K562 (cell line): Measurements from ENCODE around the gene NEU3. TPM values are rescaled to one million over a fixed set of nuclear protein-coding genes. Genes with fewer than 3 reads are reported as not detected.
A peak's percentile ranks its signal among the peaks of the same experiment; 100 is the strongest.

Source experiments
- ARID3B ChIP-seq: fragments of 250-450 bp; sonication (Bioruptor Pico); IDR thresholded peaks from 2 replicates; pipeline ENCODE4 v1.4.0; 2020; ENCODE audit warnings: borderline replicate concordance
- CC2D1A ChIP-seq: fragments of 450-650 bp; IDR thresholded peaks from 2 replicates; pipeline ENCODE4 v1.6.1; 2017; ENCODE audit warnings: mild to moderate bottlenecking
- EWSR1 ChIP-seq: fragments of 450-650 bp; IDR thresholded peaks from 2 replicates; pipeline ENCODE4 v1.6.1; 2018; ENCODE audit warnings: borderline replicate concordance, mild to moderate bottlenecking, low read depth, moderate library complexity; ENCODE audit not compliant: partially characterized antibody
- FIP1L1 ChIP-seq: fragments of 200-400 bp; formaldehyde crosslinking; IDR thresholded peaks from 2 replicates; pipeline ENCODE4 v1.6.1; 2018; ENCODE audit warnings: mild to moderate bottlenecking, low read depth, low read length; ENCODE audit not compliant: poor library complexity, severe bottlenecking
- HDAC2 ChIP-seq: fragments of 450-650 bp; IDR thresholded peaks from 2 replicates; pipeline ENCODE4 v1.6.1; 2016; ENCODE audit warnings: mild to moderate bottlenecking
- HDAC8 ChIP-seq: fragments of 450-650 bp; IDR thresholded peaks from 2 replicates; pipeline ENCODE4 v1.6.1; 2016; ENCODE audit warnings: mild to moderate bottlenecking, missing genetic modification characterization, moderate library complexity, missing compliant biosample characterization
- HSF4 ChIP-seq: fragments of 250-450 bp; sonication (Bioruptor Pico); IDR thresholded peaks from 2 replicates; pipeline ENCODE4 v2.1.2; 2022; ENCODE audit warnings: mild to moderate bottlenecking, moderate library complexity, borderline replicate concordance
- KHSRP ChIP-seq: fragments of 450-650 bp; IDR thresholded peaks from 2 replicates; pipeline ENCODE4 v1.6.1; 2017
- L3MBTL2 ChIP-seq: fragments of 450-650 bp; IDR thresholded peaks from 2 replicates; pipeline ENCODE4 v1.6.1; 2016; ENCODE audit warnings: mild to moderate bottlenecking, moderate library complexity
- MEF2A ChIP-seq: IDR thresholded peaks from 2 replicates; pipeline ENCODE4 v1.6.1; 2011; ENCODE audit warnings: low read depth, mild to moderate bottlenecking, low read length, moderate library complexity; ENCODE audit not compliant: control insufficient read depth
- NONO ChIP-seq, 2 experiments: fragments of 200-400 bp in 1 of 2; fragments of 450-650 bp in 1 of 2; formaldehyde crosslinking in 1 of 2; IDR thresholded peaks; 2 replicates each; pipeline ENCODE4 v1.6.1; 2017; ENCODE audit warnings: low read depth in 2 of 2, mild to moderate bottlenecking in 2 of 2, moderate library complexity in 2 of 2, low read length in 1 of 2
- NRF1 ChIP-seq, 2 experiments: fragments of 450-650 bp; IDR thresholded peaks in 1 of 2; conservative IDR thresholded peaks in 1 of 2; 2 replicates each; pipeline ENCODE4 v1.6.1; 2014; ENCODE audit warnings: mild to moderate bottlenecking in 2 of 2
- OTX1 ChIP-seq: fragments of 450-650 bp; formaldehyde crosslinking; IDR thresholded peaks from 2 replicates; pipeline ENCODE4 v1.4.0; 2022; ENCODE audit warnings: mild to moderate bottlenecking
- SRSF3 ChIP-seq: fragments of 200-400 bp; formaldehyde crosslinking; IDR thresholded peaks from 2 replicates; pipeline ENCODE4 v1.6.1; 2016; ENCODE audit warnings: mild to moderate bottlenecking, low read length, moderate library complexity; ENCODE audit not compliant: insufficient read depth
- STAT5A ChIP-seq: IDR thresholded peaks from 2 replicates; pipeline ENCODE4 v1.6.1; 2012; ENCODE audit warnings: low read length, inconsistent platforms, borderline replicate concordance
- TRIM24 ChIP-seq, 2 experiments: fragments of 450-650 bp; IDR thresholded peaks; 2 replicates each; pipeline ENCODE4 v1.6.1; 2016
- USF1 ChIP-seq: sonication (generic); formaldehyde crosslinking; IDR thresholded peaks from 2 replicates; pipeline ENCODE4 v1.9.0; 2022; ENCODE audit warnings: mild to moderate bottlenecking, missing genetic modification reagents
- ZBTB8A ChIP-seq: fragments of 450-650 bp; IDR thresholded peaks from 2 replicates; pipeline ENCODE4 v1.6.1; 2018; ENCODE audit warnings: mild to moderate bottlenecking, moderate library complexity; ENCODE audit not compliant: partially characterized antibody
- ZNF239 ChIP-seq: fragments of 250-450 bp; sonication (Bioruptor Pico); IDR thresholded peaks from 2 replicates; pipeline ENCODE4 v1.4.0; 2020; ENCODE audit warnings: mild to moderate bottlenecking
- ZNF583 ChIP-seq: fragments of 250-450 bp; sonication (Bioruptor Pico); IDR thresholded peaks from 2 replicates; pipeline ENCODE4 v1.4.0; 2020
- ZNF668 ChIP-seq: fragments of 250-450 bp; sonication (Bioruptor Pico); IDR thresholded peaks from 2 replicates; pipeline ENCODE4 v1.8.0; 2022; ENCODE audit warnings: mild to moderate bottlenecking, inconsistent platforms
- ZNF696 ChIP-seq: fragments of 250-450 bp; sonication (Bioruptor Pico); conservative IDR thresholded peaks from 2 replicates; pipeline ENCODE4 v1.4.0; 2020; ENCODE audit warnings: mild to moderate bottlenecking, moderate library complexity
- ZNF785 ChIP-seq: fragments of 250-450 bp; sonication (Bioruptor Pico); IDR thresholded peaks from 2 replicates; pipeline ENCODE4 v1.4.0; 2020; ENCODE audit warnings: mild to moderate bottlenecking
- polyA plus RNA-seq, 8 experiments: library from polyadenylated mRNA; depleted of rRNA in 4 of 8; stranded (reverse) in 5 of 8; unstranded in 3 of 8; fragments of >200 nt; fragmentation: Nextera tagmentation in 2 of 8; fragmentation: Illumina TruSeq in 1 of 8; extraction: Ambion mirVana in 2 of 8; extraction: Trizol in 1 of 8; gene quantifications; 2 replicates each; pipeline versions ENCODE4 v1.2.1 to v1.2.3, GENCODE V29; 2011 to 2014; ENCODE audit warnings: inconsistent platforms in 1 of 8, missing spikeins in 1 of 8
- total RNA-seq, 7 experiments: library from RNA; depleted of rRNA in 6 of 7; stranded (reverse); fragments of >200 nt in 6 of 7; fragmentation: Illumina TruSeq in 2 of 7; extraction: Trizol in 2 of 7; gene quantifications; 2 replicates each; pipeline versions ENCODE4 v1.2.1 to v1.2.3, GENCODE V29; 2011 to 2021; ENCODE audit warnings: low replicate concordance in 1 of 7
- TF ChIP-seq, protein P1 (sequence below): fragments of 450-650 bp; IDR thresholded peaks from 2 replicates; pipeline ENCODE4 v1.6.1; 2016; ENCODE audit warnings: antibody characterized with exemption
- TF ChIP-seq, protein P2 (sequence below): fragments of 450-650 bp; formaldehyde crosslinking; IDR thresholded peaks from 2 replicates; pipeline ENCODE4 v1.4.0; 2022; ENCODE audit warnings: mild to moderate bottlenecking, moderate library complexity

The NEU3 gene
- total and polyA plus RNA-seq, 9 of the 15 experiments (the other 6 are each of a cell fraction or from before 2014, with no cell fraction given), result 6.2 to 41.3 (median 31.1) TPM

GRCh38 chr11:75031224-75031753 is 42.6 kb downstream of the NEU3 start (continued):
- peak; percentile 86 for TF ChIP-seq ZNF583 (CRISPR knock-in tag)
- TF ChIP-seq, protein P1, sequence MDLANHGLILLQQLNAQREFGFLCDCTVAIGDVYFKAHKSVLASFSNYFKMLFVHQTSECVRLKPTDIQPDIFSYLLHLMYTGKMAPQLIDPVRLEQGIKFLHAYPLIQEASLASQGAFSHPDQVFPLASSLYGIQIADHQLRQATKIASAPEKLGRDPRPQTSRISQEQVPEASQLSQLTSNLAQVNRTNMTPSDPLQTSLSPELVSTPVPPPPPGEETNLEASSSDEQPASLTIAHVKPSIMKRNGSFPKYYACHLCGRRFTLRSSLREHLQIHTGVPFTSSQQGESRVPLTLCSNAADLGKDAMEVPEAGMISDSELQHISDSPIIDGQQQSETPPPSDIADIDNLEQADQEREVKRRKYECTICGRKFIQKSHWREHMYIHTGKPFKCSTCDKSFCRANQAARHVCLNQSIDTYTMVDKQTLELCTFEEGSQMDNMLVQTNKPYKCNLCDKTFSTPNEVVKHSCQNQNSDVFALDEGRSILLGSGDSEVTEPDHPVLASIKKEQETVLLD, result peak; percentile 58; the same call in 1 of the 2 replicates
- no peak for TF ChIP-seq KHSRP
- TF ChIP-seq EWSR1, result no peak
- TF ChIP-seq TRIM24 (IDR thresholded peaks at IDR 0.05), result peak; percentile 94 to 95
- TF ChIP-seq L3MBTL2, result peak; percentile 98
- TF ChIP-seq ZNF239 (CRISPR knock-in tag), result peak; percentile 77
- no peak for TF ChIP-seq SRSF3
- TF ChIP-seq FIP1L1, result no peak
- peak; percentile 87 for TF ChIP-seq HDAC2
- no peak for TF ChIP-seq OTX1 (CRISPR knock-in tag)
- no peak for TF ChIP-seq ZNF785 (CRISPR knock-in tag)
- TF ChIP-seq ZNF696 (CRISPR knock-in tag), result no peak
- peak; percentile 59 to 67; a peak in 3 of 4 replicates for TF ChIP-seq NRF1 (conservative IDR thresholded peaks at IDR 0.05 in 1 of 2, IDR thresholded peaks at IDR 0.05 in 1 of 2)
- peak in 1 of 2 experiments; percentile 84; a peak in 1 of 4 replicates for TF ChIP-seq NONO (IDR thresholded peaks at IDR 0.05; ENCODE audit: low read depth in 2 of 2, low read length in 1 of 2)
- TF ChIP-seq MEF2A, result no peak
- TF ChIP-seq ARID3B (CRISPR knock-in tag), result no peak
- TF ChIP-seq STAT5A, result peak; percentile 85
- no peak for TF ChIP-seq ZNF668 (CRISPR knock-in tag)
- TF ChIP-seq CC2D1A, result peak; percentile 93
- no peak; the same call in 1 of the 2 replicates for TF ChIP-seq HSF4 (CRISPR knock-in tag)
- TF ChIP-seq, protein P2, sequence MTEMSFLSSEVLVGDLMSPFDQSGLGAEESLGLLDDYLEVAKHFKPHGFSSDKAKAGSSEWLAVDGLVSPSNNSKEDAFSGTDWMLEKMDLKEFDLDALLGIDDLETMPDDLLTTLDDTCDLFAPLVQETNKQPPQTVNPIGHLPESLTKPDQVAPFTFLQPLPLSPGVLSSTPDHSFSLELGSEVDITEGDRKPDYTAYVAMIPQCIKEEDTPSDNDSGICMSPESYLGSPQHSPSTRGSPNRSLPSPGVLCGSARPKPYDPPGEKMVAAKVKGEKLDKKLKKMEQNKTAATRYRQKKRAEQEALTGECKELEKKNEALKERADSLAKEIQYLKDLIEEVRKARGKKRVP, result peak; percentile 59; the same call in 1 of the 2 replicates
- peak; percentile 65; the same call in 1 of the 2 replicates for TF ChIP-seq HDAC8 (tag)
- TF ChIP-seq USF1 (CRISPR knock-in tag), result peak; percentile 90
- no peak for TF ChIP-seq ZBTB8A
